CD4-positive, alpha-beta T cell treated with Interleukin-6 at 100 ng/mL for 8 hours (primary cell): Measurements from ENCODE around the gene ENTPD7.
"Not testable (repeated sequence)": the region's sequence is repeated elsewhere in the genome, so short reads cannot be mapped to it uniquely, and the experiment has no call there.

Experiments
- DNase-seq: peaks from one replicate; pipeline ENCODE4 v3.0.0-alpha.2; 2020; ENCODE audit warnings: mixed read lengths, low spot score

The ENTPD7 gene, protein sequence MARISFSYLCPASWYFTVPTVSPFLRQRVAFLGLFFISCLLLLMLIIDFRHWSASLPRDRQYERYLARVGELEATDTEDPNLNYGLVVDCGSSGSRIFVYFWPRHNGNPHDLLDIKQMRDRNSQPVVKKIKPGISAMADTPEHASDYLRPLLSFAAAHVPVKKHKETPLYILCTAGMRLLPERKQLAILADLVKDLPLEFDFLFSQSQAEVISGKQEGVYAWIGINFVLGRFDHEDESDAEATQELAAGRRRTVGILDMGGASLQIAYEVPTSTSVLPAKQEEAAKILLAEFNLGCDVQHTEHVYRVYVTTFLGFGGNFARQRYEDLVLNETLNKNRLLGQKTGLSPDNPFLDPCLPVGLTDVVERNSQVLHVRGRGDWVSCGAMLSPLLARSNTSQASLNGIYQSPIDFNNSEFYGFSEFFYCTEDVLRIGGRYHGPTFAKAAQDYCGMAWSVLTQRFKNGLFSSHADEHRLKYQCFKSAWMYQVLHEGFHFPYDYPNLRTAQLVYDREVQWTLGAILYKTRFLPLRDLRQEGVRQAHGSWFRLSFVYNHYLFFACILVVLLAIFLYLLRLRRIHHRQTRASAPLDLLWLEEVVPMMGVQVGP

DNA sequence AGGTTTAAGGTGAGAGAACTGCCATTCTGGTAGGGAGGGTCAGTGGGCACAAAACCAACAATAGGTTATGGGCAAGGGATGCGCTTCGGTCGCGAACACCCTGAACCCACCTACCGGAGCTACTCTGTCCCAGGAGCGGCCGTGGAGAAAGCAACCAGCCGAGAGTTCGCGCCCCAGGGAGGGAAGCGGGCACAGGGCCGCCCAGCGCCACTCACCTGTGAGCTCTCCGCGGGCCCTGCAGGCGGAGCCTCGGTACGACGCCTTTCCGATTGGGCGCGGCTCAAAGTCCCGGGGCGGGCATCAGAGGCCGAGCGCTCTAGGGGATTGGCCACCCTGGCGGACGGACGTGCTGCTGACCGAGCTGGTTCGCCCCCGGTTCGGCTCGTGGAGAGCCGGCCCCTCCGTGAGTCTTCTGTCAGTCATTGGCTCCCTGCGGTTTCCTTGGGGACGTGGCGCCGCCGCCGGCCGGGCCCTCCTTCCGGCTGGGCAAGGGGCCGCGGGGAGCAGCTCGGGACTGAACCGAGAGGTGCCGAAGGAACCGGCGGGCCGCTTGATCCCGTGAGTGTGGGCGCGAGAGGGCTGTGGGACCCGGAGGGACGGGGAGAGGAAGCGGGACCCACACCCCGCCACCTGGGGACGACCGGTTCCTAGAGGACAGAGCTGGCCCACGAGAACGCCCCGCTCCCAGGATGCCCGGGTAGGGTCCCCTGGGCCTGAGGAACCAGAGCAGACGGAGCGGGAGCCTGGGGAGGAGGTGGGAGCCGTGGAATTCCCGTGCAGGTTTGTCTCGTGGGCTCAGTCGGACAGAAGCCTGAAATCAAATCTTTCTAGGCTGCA, at the start of gene ENTPD7:
Gene ENTPD7, plus strand, starts transcription at position 479 of the 837 bp plus-strand sequence. CDS start 448 bp downstream, outside the sequence.
- peak; percentile 88 for DNase-seq

DNA sequence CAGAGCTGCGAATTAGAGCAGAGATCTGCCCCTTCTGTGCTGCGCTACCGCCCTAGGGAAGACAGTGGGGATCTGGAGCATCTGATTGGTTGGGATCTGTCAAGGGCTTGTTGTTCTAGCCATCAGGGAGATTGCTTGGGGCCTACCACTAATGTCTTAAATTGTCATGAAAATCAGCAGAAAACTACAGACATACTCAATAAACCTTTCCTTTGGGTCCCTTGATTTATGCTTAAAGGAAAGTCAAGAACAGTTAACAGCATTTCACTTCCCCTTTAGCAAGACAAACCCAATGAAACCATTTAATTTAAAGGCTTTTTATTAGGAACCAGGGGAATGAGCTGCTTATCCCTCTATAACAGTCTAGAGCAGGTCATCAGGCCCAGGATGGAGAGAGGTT, 49.1 kb upstream of the ENTPD7 start:
- no peak for DNase-seq

DNA sequence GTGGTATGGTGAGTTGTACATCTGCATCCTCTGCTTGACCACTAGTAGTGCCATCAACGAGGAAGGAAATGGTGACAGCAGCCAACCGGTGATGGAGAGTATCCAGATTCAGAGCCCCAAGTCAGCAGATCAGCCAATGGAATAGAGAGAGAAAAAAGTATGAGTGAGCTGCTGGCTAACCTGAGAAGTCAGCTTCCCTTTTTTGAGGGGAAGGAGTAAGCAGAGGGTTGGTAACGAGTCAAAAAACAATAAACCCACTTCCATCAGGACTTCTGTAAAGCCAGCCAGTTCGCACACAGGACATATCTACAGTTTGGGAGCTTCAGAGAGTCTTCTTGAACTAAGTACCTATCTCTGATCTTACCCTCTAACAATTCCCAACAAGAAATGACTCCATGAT, 48.0 kb upstream of the ENTPD7 start:
- DNase-seq: no peak

DNA sequence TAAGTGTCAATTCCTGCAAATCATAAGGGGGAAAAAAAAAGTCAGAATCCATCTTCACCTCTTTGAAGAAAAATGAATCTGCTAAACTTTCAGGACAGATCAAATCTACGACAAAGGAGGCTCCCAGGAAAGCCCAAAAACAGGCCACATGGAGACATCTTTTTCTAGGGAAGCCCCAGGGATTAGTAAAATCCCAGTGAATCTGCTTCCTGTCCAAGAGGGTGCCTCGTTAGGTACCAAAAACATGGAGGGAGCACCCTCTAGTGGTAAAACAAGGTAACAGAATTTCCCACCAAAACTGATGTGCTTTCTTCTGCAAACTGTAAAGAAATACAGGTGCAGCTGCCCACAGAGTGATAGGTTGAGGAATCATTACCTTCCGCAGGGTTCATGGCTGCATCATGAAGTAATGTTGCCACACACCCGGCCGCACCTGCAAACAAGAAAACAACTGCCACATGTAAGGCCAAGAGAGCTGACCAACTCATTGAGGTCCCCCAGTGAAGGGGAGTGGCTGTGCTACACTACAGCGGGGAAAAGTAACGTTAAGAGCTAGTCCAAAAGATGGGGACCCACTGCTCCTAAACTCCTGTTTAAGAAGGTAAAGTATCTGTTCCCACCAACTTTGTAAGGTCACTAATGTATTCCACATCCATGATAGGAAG, 47.0 kb upstream of the ENTPD7 start:
- DNase-seq: peak; percentile 59

DNA sequence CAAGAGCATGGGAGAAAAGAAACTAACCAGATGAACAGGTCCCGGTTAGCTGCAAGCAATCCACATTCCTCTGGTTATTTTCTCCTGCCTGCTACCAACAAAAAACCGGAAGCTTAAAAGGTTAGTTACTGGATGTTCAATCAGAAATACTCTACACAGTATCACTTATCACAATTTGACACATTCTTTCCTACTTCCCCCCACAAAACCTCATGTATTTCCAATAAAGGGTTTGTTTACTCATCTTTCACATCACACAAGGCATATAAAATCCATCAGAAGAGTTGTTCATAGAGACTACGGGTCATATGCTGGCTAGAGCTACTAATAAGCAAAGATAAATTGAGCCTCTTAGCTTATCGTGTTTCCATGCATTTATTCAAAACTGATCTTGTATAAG, 43.9 kb upstream of the ENTPD7 start:
- DNase-seq: no peak

DNA sequence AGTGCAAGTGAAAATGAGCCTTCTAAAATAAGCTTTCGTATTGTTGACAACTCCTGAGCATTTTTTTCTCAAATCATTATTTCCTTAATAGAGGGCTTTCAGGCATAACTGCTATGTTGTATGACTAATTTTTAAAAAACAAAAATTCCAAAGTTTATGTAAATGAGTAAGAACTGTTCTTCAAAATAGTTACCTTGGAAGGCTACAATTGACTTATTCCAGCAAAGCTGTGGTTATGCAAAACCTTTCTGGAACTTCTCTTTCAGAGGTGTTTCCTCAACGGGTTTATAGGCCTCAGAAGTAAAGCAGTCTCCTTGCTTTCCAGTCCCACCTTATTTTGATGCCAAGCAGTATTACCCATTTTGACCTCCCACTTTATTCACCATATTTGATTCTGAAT, 41.6 kb upstream of the ENTPD7 start:
- no peak for DNase-seq

DNA sequence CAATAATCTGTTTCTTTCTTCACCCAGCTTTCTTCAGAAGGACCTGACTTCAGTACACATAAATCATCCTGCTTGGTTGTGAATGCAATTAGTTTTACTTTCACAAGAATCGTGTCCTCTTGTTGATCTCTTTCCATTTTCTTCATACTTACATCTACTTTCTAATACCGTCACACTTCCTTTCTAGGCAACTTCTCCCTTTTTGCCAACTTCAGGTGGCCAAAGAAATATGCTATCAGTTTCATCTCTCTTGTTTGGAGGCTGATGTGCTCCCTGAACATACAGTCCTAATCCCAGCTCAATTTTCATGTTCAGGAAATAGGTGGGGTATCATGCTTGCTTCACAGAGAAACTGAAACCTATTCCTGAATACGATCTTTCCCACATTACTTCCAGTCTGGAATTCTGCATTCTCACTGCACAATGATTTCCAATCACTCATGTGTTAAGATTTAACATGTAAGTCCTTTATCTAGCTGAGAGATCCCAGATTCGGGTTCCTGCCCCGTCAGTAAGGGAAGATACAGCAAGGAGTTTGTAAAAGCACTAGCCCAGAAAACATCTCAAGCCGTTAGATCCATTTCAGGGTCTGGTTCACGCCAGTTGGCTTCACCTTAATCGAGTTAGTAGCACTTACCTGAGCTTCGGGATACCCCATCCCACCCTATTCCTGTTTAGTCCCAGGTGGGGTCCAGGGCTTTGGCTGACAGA, 40.1 kb upstream of the ENTPD7 start:
- no peak for DNase-seq

DNA sequence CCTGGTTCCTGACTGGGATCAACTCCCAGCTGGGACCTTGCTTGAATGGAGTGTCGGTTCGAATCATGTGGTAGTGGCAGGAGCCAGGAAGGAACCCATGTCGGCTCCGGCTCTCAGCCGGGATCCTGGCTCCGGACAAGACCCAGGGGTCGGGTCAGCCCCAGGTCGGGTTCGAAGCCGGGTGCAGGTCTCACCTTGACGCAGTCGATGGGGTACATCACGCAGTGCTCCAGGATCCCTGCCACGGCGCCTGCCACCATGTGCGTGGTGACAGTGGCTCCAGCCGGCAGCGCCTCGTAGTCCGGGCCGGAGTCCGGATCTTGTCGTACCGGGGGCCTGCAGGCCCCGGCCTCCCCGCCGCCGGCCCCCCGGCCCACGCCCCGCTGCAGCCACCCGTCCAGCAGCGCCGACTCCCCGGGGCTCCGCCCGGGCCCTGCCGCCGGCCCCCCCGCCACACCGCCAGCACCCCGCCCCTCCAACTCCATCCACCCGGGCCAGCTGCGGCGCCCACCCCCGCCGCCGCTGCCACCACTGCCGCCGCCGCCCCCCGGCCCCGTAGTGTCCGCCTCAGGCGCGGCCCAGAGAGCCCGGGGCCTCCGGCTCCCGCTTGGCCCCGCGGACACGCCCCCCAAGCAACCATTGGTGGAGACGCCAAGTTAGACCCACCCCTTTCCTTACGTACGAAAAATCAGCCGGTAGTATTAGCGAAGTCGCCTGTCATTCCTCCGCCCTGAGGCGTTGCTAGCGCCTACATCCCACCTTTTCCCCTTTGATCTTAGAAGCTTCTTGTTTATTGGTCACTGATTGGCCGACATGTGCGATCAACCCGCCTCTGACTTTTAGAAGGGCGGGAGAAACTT, 39.2 kb upstream of the ENTPD7 start, which contains the start of gene SLC25A28:
Gene SLC25A28, minus strand, starts transcription at position 589 of the 860 bp plus-strand sequence. Its CDS starts 104 bp downstream, at position 485.
- DNase-seq: peak; percentile 97

DNA sequence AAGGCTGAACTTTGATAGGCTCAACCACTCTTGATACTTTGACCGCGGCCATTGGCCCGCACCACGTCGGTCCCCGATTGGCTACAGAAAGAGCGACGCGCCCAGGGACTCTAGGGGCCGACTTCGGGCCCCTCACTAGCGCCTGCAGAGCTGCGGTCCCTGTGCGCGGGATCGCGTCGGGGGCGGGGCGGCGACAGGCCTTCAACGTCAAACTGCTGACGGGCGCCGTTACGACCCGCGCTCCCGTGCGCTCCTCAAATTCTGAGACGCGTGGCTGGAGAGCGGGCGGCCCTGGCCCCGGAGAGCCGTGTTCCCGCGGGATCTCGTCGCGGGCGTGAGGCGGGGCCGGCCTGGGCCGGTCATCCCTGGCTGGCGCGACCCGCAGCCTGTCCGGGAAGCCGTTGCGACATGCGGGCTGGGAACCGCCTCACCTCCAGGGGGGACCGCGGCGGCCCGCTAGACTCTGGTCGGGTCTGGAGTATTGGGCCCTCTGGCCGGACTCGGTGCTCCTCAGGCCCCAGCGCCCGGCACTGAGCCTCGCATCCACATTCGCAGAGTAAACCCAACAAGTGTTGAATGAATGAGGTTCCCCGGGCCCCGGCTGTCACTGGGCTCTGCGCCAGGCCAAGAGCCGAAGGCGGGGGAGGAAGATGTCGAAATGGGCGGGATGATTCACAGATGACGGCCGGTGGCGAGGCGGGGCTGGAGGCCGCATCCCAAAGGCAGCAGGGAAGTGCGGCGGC, 38.4 kb upstream of the ENTPD7 start:
- peak; percentile 70 for DNase-seq

DNA sequence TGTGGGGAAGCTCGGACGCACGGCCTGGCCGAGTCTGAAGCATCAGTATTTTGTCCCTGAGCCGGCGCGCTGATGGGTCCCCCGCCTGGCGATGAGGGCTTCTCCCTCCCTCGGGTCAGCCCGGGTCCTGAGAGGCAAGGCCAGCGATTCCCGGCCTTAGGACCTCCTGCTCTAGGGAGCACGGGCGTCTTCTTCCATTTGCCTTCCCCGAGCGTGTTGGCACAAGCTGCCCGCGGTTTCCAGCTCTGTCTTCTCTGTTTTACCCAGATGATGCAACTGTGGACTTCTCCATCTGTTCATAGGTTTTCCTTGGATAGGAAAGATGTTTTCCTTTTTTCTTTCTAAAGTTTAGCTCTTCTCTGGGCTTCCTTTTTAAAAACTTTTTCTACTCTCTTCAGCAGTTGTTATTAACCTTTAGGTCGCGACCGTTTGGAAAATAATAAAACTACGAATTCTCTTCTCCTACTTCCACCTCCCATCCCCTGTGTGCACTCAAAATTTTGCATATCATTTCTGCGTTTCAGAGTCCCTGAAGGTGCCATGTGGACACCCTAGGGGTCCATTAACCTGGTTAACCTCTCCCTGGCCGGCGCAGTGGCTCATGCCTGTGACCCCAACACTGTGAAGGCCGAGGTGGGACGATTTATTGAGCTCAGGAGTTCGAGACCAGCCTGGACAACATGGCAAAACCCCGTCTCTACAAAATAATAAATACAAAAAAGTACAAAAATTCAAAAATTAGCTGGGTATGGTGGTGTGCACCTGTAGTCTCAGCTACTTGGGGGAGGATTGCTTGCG, 37.7 kb upstream of the ENTPD7 start:
- no peak for DNase-seq

DNA sequence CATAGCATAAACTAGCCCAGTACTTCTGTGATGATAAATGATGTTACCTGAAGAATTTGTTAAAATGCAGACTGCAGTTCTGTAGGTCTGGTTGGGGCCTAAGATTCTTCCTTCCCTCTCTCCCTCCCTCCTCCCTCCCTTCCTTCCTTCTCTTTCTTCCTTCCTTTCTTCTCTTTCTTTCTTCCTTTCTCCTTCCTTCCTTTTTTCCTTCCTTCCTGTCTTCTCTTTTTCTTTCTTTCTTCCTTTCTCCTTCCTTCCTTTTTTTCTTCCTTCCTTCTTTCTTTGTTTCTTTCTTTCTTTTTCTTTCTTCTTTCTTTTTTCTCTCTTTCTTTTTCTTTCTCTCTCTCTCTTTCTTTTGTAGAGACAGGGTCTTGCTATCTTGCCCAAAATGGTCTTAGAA, 35.4 kb upstream of the ENTPD7 start:
- no peak for DNase-seq

DNA sequence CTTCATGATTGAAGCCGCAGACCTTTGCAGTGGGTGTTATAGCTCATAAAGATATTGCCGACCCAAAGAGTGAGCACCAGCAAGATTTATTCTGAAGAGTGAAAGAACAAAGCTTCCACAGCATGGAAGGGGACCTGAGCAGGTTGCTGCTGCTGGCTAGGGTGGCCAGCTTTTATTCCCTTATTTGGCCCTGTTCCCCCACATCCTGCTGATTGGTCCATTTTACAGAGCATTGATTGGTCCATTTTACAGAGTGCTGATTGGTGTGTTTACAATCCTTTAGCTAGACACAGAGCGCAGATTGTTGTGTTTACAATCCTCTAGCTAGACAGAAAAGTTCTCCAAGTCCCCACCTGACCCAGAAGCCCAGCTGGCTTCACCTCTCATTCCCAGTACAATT, 34.2 kb upstream of the ENTPD7 start:
- DNase-seq: not testable (repeated sequence)

DNA sequence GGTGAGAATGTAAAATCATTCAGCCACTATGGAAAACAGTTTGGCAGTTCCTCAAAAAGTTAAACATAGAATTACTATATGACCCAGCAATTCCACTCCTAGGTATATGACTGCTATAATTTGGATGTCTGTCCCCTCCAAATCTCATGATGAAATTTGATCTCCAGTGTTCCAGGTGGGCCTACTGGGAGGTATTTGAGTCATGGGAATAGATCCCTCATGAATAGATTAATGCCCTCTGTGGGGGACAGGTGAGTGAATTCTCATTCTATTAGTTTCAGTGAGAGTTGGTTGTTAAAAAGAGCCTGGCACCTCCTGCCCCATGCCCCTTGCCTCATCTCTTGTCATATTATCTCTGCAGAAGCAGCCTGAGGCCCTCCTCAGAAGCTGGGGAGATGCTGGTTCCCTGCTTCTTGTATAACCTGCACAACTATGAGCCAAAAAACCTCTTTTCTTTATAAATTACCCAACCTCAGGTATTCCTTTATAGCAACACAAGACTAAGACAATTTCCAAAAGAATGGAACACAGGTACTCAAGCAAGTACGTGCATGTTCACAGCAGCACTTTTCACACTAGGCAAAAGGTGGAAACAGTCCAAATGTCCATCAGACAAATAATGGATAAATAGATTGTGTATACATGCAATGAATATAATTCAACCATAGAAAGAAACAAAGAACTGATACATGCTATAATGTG, 30.2 kb upstream of the ENTPD7 start:
- DNase-seq: no peak

DNA sequence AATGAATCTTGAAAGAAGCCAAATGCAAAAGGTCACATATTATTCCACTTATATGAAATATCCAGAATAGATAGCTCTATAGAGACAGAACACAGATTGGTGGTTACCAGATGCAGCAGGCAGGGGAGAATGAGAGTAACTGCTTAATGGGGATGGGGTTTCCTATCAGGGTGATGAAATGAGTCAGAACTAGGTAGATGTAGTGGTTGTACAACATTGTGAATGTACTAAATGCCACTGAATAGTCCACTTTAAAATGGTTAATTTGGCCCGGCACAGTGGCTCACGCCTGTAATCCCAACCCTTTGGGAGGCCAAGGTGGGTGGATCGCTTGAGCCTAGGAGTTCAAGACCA, 29.7 kb upstream of the ENTPD7 start:
- no peak for DNase-seq

DNA sequence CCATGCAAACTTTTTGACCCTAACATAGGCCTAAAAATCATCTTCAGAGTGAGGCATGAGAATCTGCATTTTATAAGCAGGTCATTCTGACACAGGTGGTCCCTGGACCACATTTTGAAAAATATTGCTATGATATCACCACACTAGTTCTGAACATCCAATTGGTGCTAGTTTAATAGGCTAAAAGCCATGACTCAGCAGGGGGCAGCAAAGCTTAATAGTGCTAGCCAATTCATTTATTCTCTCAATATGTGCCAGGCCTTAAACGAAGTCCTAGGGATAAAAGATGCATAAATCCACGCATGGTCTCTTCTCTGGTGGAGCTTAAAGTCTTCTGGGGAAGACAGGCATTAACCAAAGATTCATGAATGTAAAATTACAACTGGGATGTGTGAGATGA, 28.9 kb upstream of the ENTPD7 start:
- DNase-seq: no peak

DNA sequence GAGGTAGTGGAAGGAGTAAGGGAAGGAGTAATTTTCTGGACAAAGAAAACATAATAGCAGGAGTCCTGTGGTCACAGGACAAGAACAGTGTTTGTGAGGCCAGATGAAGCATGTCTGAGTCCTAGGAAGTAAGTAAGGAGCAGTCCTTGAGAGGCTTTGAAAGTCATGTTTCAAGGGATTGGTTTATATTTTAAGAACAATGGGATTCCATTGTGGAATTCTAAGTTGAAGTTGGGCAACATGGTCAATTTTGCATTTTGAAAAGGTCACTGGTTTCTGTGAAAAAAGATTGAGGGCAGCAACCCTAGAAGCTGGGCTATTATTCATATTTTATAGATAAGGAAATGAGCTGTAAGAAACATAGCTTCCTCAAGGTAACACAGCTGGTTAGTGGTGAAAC, 28.3 kb upstream of the ENTPD7 start:
- DNase-seq: no peak

DNA sequence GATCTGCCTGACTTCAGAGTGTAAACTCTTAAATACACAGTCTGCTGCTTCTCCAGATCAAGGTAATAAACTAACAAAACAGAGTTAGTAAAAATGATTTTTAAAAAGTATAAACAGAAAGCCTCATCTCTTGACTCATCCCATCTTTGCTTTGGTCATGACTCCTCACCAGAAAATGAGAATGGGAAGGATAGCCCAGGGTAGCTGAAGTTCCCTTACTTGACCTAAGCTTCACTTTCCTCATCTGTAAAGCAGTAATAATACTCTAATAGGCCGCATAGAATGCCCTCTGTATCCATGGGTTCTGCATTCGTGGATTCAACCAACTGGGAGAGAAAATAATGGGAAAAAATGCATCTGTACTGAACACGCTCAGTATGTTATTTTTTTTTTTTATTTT, 27.8 kb upstream of the ENTPD7 start:
- no peak for DNase-seq

DNA sequence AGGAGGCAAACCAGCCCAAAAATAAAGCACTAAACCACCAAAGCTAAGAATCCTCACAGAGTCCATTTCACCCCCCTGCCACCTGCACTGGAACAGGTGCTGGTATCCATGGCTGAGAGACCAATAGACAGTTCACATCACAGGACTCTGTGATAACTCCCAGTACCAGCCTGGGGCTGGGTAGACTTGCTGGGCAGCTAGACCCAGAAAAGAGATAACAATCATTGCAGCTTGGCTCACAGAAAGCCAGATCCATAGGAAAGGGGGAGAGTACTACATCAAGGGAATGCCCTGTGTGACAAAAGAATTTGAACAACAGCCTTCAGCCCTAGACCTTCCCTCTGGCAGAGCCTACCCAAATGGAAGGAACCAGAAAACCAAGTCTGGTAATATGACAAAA, 25.5 kb upstream of the ENTPD7 start:
- DNase-seq: no peak
